ENCODE data around the gene COQ9.
"Not testable (repeated sequence)": the region's sequence is repeated elsewhere in the genome, so short reads cannot be mapped to it uniquely, and the experiment has no call there.

COQ9 gene

DNA sequence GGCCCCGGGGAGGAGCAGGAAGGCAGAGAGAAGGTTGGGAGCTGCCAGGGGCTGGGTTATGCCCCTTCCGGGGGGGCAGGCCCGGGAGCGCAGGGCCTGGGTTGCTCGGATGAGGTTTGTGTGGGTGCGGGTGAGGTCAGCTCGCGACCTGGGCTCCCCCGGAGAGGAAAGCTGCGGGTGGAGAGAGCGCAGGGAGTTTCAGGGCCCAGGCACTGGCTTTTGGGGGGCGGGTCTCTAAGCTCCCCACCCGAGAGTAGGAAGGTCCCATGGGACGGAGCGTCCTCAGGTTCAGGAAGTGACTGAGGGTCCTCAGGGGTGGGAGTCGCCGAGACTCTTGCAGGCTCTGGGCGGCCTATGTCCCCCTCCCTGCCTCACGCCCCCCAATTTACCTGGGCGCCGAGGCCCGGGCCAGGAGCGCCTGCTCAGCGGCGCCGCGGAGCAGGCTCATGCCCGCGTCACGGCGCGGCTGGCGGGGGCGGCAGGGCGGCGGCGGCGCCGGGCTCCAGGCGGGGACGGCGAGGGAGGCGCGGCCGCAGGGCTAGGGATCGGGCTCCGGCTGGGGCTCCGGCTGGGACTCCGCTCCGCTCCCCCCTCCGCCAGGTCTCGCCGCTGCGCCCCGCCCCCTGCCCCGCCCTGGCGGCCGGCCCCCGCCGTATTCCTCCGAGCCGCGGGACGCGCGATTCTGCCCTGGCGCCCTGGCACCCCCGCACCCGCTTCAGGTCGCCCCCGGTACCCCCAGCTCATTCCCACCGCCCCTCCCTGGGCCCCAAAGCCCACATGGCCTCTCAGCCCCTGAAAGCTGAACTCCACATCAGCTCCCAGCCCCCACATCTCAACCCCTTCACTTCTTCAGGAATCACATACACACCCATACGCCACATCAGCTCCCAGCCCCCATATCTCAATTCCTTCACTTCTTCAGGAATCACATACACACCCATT, 38.9 kb downstream of the COQ9 start, which contains the start of gene DOK4:
DOK4 (minus strand) TSS at position 578 of the 942 bp plus-strand sequence. CDS start 6,986 bp downstream, outside the sequence.
- peak; percentile 72 to 82 for DNase-seq

DNA sequence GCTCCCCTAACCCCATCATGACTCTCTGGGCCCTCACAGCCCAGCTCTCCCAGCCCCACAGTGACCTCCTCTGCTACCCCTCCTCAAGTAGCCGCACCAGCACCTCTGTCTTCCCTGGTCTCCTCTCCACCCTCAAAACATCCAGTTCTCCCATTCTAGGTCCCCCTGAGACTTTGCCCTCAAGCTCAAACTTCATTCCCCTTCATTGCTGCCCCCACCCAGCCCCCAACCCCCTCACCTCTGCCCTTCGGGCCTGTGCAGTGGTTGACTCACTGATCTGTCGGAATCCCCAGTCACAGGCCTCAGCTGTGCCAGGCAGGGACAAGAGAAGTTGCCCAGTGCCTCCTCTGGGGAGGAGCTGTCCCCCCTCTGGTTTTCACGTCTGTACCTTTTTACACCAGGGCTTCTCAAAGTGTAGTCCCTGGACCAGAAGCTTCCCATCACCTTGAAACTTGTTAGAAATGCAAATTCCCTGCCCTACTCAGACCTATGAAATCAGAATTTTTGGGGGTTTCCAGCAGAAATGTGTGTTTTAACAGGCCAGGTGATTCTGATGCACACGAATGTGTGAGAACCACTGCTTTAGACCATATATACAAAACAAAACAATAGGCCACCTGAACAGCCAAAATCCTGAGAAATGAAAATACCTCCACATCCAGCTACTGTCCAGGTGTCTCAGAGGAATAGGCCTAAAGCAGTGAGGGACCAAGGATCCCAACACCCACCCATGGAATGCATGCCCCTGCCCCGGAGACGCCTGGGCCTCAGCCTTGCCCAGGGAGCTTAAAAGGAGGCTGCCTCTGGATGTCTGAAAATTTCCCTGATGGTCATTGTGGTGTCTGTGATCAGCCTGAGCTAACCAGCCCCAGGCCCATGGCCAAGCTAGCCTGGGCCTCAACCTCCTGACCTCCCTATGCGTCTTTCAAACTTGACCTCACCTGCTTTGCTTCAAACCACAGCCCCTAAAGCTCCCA, 39.9 kb downstream of the COQ9 start:
- no peak for DNase-seq

DNA sequence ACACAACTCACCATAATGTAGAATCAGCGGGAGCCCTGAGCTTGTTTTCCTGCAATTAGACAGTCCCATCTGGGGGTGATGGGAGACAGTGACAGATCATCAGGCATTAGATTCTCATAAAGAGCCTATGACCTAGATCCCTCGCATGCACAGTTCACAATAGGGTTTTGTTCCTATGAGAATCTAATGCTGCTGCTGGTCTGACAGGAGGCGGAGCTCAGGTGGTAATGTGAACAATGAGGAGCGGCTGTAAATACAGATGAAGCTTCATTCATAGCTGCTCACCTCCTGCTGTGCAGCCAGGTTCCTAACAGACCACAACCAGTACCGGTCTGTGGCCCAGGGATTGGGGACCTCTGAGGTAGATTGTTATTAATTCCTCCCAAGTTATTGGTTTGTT, 42.0 kb downstream of the COQ9 start:
- DNase-seq: no peak

DNA sequence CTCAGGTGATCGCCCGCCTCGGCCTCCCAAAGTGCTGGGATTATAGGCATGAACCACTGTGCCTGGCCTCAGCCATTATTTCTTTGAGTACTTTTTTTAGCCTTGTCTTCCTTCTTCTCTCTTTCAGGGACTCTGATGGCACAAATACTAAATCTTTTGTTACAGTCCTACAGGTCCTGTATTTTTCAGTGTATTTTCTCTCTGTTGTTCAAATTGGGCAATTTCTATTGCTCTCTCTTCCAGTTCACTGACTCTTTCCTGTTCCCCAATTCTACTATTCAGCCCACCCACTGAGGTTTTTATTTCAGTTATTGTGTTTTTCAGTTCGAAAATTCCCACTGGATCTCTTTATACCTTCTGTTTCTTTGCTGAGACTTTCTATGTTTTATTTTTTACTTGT, 46.5 kb downstream of the COQ9 start:
- DNase-seq: no peak

DNA sequence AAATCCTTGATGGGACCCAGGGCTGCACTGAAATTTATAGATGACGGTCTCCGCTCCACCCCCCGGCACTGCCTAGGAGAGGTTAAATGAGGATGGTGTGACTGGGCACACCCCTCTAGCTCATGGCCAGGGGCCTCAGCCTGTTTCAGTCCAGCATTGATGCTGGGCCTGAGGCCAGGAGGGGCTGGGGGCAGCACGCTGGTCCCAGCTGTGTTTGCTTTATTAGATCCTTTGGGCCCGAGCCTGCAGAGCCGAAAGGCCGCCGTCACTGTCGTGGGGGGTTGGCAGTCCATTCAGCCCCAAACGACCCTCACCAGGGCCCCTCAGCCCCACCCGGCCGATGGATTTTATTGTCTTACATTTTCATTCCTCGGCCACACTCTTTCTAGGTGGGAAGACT, 49.8 kb downstream of the COQ9 start:
- DNase-seq: no peak

DNA sequence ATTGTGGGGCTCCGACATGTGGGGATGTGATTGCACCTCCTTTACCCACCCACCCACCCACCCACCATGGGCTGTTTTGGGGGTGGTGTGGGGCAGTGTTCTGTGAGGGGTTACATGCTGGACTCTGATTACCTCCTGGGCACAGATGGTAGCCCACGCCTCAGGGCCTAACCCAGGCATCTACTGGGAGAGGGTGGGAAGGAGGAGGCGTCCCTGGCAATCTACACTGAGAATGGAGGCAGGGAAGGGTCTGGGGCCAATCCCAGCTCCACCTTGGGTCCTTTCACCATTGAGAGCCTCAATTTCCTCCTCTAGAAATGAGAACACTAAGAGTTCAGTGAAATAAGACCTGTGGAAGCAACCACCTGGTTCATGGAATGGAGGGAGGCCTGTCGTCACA, 50.8 kb downstream of the COQ9 start:
- DNase-seq: no peak

DNA sequence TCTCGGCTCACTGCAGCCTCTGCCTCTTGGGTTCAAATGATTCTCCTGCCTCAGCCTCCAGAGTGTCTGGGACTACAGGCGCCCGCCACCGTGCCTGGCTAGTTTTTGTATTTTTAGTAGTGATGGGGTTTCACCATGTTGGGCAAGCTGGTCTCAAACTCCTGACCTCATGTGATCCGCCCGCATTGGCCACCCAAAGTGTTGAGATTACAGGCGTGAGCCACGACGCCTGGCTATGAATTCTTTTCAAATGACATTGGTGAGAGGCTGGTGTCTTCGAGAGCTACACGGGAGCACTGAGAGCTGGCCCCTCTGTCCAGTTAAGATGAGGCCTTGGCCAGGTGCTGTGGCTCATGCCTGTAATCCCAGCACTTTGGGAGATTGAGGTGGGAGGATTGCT, 52.7 kb downstream of the COQ9 start:
- not testable (repeated sequence) for DNase-seq

DNA sequence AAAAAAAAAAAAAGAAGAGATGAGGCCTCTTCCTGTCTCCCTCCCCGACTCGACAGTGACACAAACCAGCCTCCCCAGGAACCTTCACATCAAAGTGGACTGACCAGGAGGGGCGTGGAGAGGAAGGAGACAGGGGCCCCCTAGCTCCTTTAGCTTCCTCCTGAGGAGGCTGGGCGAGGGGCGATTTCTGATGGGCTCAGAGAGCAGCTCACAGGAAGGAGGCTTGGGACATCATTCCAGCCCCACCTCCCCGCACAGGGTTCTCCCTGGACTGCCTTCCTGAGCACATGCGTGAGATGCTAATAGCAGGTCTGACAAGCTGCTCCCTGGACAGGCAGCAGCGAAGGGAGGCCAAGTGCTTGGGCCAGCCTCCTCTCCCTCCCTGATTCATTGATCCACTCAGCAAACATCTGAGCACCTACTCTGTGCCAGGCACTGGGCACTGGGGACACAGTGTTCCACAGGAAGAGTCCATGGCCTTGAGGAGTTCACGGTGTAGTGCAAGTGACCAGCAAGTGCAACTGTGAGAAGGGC, 53.4 kb downstream of the COQ9 start:
- no peak for DNase-seq

DNA sequence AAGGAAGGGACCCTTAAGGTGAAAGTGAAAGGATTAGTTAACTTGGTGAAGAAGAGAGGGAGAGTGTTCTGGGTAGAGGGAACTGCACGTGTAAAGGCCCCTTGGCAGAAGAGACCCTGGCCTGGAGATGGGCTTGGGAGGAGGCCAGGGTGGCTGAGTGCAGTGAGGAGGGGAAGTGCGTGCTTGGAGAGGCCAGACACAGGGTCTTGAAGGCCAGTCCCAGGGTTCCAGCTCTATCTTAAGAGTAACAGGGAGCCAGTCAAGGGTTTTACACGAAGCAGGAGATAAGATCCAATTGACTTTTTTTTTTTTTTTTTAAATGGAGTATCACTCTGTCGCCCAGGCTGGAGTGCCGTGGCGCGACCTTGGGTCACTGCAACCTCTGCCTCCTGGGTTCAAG, 54.2 kb downstream of the COQ9 start:
- DNase-seq: no peak

DNA sequence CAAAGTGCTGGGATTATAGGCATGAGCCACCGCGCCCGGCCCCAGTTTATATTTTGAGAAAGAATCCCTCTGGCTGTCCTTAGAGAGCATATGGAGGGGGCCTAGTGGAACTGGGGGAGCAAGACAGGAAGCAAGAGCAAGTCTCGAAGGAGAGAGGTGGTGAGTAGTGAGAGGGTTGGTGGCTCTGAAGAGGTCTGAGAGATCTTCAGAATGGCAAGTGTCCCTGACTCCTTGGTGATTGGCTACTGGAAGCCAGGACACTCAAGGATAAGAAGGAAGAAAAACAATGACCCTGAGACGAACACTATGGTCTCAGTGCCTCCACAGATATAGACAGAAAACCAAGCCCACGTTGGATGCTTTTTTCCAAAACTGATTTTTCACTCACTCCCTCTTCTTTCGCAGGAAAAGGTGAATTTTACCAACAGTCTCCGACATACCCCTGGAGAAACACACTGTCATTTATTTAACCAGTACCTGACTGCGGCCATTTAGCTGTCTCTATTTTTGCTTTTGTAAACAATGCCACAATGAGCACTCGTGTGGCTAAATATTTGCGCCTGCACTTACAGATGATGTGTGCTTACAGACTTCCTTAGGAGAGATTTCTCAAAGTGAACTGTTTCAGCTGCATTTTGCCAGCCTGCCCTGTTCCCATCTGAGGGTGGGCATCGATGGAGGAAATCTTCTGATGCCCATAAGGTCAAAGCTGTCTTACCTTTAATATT, 54.9 kb downstream of the COQ9 start:
- no peak for DNase-seq

DNA sequence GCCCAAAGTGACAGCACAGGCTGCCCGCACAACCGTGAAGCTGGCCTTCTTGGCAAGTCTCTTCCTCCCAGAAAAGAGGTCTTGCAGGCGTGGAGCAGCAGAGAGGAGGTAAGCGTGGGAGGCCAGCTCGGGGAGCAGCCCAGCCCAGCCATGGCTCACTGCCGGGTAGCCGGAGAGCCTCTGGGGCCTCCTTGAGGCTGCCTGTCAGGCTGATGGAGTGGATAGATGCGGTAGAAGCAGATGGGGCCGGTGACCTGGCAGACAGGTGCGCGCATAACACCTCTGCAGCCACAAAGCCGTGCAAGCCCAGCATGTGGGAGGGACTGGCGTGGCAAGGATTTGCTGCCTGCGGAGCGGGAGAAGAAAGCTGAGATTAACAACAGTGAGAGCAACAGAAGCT, 56.1 kb downstream of the COQ9 start:
- no peak for DNase-seq

DNA sequence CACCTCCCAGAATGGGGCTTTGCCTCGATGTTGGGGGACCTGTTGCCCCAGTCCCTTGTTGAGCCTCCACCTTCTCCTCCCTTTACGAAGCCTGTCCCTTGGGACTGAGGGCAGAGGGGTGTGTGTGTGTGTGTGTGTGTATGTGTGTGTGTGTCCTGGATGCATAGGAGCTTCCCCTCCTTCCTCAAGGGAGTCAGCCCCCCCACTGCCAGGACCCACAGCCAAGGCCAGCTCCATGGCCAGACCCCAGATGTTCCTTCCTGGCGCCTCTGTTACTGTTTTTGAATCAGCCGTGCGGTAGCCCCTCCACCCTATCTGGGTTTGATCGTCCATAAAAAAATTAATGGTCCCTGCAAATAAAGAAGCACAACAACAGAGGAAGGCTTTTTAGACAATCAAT, 56.7 kb downstream of the COQ9 start:
- DNase-seq: no peak

DNA sequence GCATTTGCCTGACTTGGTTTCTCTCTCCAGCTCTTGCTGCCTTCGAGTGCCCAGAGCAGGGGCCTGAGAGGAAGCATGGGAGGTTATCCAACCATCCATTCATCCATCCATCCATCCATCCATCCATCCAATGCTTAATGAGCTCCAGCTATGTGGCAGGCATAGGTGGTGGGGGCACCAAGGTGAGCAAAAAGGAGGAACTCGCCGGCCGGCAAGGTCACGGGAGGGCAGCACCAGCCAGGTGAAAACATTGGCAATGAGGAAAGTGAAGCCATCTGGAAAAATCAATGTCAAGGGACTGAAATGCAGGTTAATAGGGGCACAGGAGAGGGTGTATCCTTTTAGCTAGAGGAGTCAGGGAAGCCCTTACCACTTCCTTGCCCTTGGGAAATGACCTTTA, 57.2 kb downstream of the COQ9 start:
- no peak for DNase-seq

DNA sequence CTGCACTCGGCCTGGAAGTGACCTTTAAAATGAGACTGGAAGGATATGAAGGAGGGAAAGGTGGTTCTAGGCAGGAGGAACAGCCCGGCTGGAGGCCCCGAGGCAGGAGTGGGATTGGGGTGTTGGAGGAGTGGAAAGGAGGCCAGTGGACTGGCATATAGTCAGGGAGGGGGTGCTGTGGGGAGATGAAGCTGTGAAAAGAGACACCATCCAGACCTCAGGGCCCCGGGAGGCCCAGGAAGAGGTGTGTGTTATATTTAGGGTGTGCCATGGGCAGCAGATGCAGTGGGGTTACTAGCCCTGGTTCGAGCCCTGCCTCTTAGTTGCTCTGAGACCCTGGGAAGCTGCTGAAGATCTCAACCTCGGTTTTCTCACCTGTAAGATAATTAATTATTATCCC, 57.9 kb downstream of the COQ9 start:
- DNase-seq: no peak

DNA sequence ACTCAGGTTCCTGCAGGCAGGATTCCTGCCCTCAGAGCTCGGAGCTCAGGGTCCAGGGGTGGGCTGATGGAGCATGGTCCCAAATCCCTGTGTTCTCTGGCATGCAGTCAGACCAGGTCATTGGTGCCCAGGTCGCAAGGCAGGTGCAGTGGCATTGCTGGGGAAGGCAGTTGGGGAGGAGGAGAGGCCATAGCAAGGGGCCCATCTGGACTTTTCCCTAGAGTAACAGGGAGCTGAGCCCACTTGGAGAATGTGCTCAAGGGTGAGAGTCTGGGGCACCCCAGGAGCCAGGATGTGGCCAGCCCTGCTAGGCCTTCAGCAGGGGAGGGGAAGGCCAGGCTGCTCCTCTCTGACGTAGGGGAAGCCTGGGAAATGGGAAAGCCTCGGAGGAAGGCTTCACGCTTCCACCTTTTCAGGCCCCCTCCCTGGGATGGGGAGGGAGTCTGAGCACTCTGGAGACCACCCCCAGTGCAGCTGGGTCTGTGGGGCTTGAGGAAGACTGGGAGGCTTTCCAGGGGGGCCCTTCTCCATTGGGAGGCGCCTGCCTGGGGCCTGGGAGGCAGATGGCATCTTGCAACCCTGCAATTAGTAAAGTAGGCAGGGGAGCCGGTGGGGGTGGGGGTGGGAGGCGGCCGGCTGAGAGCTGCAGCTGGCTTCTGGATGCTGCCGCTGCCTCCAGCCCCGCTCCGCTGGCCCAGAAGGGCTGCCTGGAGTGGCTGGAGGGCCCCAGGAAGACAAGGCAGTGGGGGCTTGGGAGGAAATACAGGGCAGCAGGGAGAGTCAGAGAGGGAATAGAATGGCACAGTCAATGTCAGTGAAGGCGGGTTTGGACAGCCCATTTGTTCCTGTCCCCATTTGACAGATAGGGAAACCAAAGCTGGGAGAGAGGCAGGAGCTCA, 60.1 kb downstream of the COQ9 start:
- DNase-seq: no peak

DNA sequence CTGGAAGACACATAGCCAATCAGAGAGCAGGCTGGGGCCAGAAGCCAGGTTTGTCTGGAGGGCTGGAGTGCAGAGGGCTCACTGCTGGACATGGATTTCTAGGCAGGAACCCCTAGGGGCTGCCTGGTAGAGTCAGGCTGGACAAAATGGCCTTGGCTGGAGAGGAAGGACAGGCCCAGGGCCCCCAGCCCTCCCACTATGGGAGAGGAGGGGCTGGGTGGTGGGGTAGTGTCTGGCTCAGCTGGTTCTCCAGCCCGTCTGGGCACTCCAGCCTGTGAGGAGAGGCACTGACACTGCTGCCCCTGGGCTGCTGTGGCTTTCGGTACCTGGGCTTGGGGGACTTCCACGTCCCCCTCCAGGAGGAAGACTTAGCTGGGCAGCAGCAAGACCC, 60.8 kb downstream of the COQ9 start:
- DNase-seq: no peak

DNA sequence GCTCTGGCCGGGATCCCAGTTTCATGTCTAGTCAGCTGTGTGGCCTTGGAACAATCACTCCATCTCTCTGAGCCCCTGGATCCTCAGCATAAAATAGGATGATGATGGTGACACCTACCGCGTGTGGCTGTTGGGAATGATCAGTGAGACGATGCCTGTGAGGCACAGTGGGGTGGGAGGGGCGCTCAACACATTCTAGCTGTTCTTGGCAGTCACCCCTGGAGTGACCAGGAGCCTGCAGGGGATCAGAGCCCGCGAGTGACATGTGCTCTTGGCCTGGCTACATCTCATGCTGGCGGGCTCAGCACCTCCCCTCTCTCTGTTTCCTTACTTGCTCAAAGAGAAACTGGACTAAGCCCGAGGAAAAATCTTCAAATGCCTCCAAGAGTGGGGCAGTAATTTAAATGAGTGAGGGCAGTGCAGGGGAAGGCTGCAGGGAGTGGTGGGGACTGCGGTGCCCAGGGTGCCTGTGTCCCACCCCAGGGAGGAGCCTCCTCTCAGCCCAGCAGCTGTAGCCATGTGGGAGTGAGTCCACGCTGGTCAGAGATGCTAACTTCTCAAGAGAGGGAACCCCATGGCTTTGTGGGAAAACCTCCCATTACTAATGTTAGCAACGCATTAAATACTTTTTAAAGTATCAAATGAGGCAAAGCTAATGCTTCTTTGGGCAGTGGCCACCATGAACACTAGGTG, 62.1 kb downstream of the COQ9 start:
- DNase-seq: no peak

DNA sequence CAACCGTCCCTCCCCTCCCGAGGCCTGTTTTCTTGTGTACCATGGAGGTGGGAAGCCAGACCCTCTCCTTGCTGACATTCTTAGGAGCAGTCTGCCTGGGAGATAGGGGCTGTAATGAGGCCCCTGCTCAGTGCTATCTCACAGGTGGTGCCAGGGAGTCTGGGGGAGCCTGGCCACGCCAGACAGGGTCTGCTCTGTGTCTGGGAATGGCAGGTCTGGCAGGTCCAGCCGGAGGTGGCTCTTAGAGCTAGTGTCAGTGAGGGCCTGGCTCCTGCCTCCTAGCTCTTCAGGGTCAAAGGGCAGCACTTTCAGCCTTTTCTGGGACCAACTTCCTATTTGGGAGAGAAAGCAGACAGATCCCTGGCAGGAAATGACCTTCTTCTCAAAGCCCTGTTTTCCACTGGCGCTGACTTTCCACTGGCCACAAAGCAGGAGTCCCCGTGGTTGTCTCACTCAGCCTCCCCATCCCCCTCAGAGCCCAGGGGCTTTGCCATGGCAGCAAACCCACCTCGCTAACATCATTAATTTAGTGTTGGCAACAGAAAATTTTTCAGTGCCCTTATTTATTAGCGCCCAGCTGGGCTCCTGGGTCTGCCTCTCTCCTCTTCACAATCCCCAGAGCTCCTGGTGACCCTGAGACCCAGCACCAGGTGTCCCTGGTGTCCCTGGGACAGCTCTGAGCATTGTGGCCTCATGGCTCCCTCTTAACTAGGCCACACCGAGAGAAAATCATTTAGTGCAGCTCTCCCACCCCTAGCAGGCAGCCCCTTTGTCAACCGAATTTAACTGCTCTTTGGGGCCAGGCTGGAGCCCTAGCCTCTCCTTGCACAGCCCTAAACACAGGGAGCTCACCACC, 63.0 kb downstream of the COQ9 start:
- no peak for DNase-seq

Data from CD4-positive, alpha-beta T cell treated with Interleukin-4 for 1 hour (primary cell).